A673 (cell line): ENCODE measurements around the gene STOML1. TPM values are rescaled to one million over a fixed set of nuclear protein-coding genes. Genes with fewer than 3 reads are reported as not detected.

Experiments used
- BruUV-seq: library from RNA; stranded (reverse); fragments of 400-500 nt; replicated peaks from 2 replicates; lab custom pipeline; 2021; lab: Mats Ljungman, UMichigan
- CTCF ChIA-PET: fragments of 300-600 bp; sonication (Branson Sonifier 250); formaldehyde crosslinking; loops from one replicate; lab custom pipeline; 2022; ENCODE audit warnings: antibody characterized with exemption; lab: Charles Lee
- POLR2A ChIA-PET: fragments of 300-600 bp; sonication (Branson Sonifier 250); formaldehyde crosslinking; loops from one replicate; lab custom pipeline; 2022; ENCODE audit warnings: antibody characterized with exemption; ENCODE audit not compliant: low non-redundant PET; lab: Charles Lee
- DNase-seq: peaks from one replicate; pipeline ENCODE4 v3.0.0-alpha.2; 2015; ENCODE audit warnings: low spot score
- H3K27ac ChIP-seq: fragments of 200-600 bp; sonication (generic); 2 replicates; pipeline ENCODE4 v1.5.1; 2016; ENCODE audit warnings: mixed run types, low read depth, mild to moderate bottlenecking, mixed read lengths, antibody characterized with exemption, low read length; ENCODE audit not compliant: poor library complexity, severe bottlenecking
- H3K27me3 ChIP-seq: fragments of 200-600 bp; sonication (generic); replicated peaks from 2 replicates; pipeline ENCODE4 v1.6.1; 2017; ENCODE audit warnings: mixed run types, low read depth, mild to moderate bottlenecking, mixed read lengths, antibody characterized with exemption, low read length; ENCODE audit not compliant: insufficient read depth, poor library complexity
- H3K36me3 ChIP-seq: fragments of 200-600 bp; sonication (generic); 2 replicates; pipeline ENCODE4 v1.6.1; 2016; ENCODE audit warnings: mixed run types, mild to moderate bottlenecking, mixed read lengths, antibody characterized with exemption, low read length; ENCODE audit not compliant: insufficient read depth, poor library complexity, severe bottlenecking
- H3K4me1 ChIP-seq: fragments of 200-600 bp; sonication (generic); 2 replicates; pipeline ENCODE4 v1.6.1; 2017; ENCODE audit warnings: mixed run types, mild to moderate bottlenecking, mixed read lengths, antibody characterized with exemption, low read length; ENCODE audit not compliant: insufficient read depth, poor library complexity, severe bottlenecking
- H3K4me3 ChIP-seq: fragments of 200-600 bp; sonication (generic); 2 replicates; pipeline ENCODE4 v1.5.1; 2016; ENCODE audit warnings: low read depth, mixed run types, mild to moderate bottlenecking, mixed read lengths, low read length; ENCODE audit not compliant: poor library complexity, severe bottlenecking
- H3K9me3 ChIP-seq: fragments of 200-600 bp; sonication (generic); 2 replicates; pipeline ENCODE4 v1.6.1; 2016; ENCODE audit warnings: mixed run types, low read depth, mild to moderate bottlenecking, mixed read lengths, antibody characterized with exemption, low read length; ENCODE audit not compliant: poor library complexity, severe bottlenecking
- EZH2 ChIP-seq: fragments of 200-600 bp; sonication (generic); IDR thresholded peaks from 2 replicates; pipeline ENCODE4 v1.6.1; 2017; ENCODE audit warnings: borderline replicate concordance, low read depth, mild to moderate bottlenecking, mixed read lengths, antibody characterized with exemption, low read length; ENCODE audit not compliant: poor library complexity, severe bottlenecking
- intact Hi-C: fragments of 100-400 bp; cut with micrococcal nuclease; formaldehyde crosslinking; loops from one replicate; pipeline ENCODE4 v1.10.0; 2022; ENCODE audit not compliant: unreplicated experiment
- total RNA-seq: library from RNA; stranded (reverse); gene quantifications from 2 replicates; pipeline ENCODE4 v1.2.3, GENCODE V29; 2021
- TF ChIP-seq, protein P1 (sequence below): fragments of 300-800, 200-600 bp; sonication (generic); conservative IDR thresholded peaks from 2 replicates; pipeline ENCODE4 v1.5.1; 2017; ENCODE audit warnings: low read depth, mild to moderate bottlenecking, antibody characterized with exemption, low read length, moderate library complexity, mixed read lengths

STOML1 gene
- total RNA-seq, 1 experiment from 2014 or later: 7.3 TPM

DNA sequence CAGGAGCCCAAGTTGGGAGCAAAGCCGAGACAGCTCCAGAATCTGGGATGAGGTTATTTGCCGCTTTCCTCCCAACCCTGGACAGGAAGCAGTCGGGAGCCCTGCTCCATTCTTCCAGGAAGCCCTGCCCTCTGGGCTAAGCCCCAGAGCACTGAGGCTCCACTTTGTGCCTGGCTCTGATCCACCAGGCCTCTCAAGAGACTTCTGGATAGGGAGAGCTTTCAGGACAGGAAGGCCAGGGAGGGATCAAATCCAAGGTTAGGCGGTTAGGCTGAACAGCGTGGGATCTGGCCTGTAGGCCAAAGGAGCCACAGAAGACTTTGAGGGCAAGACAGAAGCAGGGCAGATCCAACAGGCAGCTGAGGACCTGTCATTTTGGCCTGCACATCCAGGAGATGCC lies 835 bp downstream of the STOML1 start:
- no peaks in the 10 kb centered on the region for H3K27me3 ChIP-seq
- no peak for TF ChIP-seq EZH2
- TF ChIP-seq, protein P1, sequence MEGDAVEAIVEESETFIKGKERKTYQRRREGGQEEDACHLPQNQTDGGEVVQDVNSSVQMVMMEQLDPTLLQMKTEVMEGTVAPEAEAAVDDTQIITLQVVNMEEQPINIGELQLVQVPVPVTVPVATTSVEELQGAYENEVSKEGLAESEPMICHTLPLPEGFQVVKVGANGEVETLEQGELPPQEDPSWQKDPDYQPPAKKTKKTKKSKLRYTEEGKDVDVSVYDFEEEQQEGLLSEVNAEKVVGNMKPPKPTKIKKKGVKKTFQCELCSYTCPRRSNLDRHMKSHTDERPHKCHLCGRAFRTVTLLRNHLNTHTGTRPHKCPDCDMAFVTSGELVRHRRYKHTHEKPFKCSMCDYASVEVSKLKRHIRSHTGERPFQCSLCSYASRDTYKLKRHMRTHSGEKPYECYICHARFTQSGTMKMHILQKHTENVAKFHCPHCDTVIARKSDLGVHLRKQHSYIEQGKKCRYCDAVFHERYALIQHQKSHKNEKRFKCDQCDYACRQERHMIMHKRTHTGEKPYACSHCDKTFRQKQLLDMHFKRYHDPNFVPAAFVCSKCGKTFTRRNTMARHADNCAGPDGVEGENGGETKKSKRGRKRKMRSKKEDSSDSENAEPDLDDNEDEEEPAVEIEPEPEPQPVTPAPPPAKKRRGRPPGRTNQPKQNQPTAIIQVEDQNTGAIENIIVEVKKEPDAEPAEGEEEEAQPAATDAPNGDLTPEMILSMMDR: no peak
- peak overlapping the region; percentile 94 for H3K4me3 ChIP-seq
- intact Hi-C loops: no loop called here
- CTCF ChIA-PET: no interaction called here
- BruUV-seq: no TSS peak
- no peaks in the 10 kb centered on the region for H3K9me3 ChIP-seq
- no peak overlapping the region for H3K27ac ChIP-seq
- no peaks in the 10 kb centered on the region for H3K36me3 ChIP-seq
- H3K4me1 ChIP-seq: peaks cover 20% of the 10 kb centered on the region
- POLR2A ChIA-PET: no interaction called here
- DNase-seq: no peak

DNA sequence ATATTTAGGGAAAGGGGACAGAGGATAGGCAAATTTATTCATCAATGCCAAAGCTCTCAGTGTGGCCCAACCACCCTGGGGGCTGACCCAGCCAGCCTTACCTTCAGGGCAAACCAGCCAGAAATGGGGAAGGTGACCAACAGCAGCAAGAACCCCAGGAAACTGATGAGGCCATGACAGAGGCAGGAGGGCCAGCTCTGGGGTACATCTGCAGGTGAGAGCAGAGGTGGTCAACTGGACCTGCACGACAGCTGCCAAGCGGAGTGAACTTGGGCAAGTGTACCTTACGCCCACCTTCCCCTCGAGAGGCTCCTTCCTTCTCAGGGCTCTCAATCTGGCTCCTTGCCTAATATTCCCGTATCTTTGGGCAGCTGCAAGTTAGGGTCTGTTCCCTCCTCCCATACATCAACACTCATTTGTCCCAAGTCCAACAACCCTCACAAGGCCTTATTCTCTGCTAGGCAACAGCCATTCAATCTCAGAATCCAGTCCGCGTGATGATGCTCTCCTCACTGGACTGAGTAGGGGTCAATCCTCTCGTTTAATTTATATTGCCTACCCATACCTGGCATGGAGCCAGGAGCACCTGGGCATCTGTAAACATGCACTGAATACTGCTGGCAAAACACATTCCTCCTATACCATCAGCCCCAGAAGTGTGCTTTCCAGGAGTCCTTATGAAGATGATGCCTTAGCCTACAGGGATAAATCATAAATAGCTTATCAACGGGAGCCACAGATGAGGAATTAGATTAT lies 1.7 kb downstream of the STOML1 start:
- CTCF ChIA-PET: no interaction called here
- Histone ChIP-seq H3K9me3 (no peaks in the 10 kb centered on the region), H3K4me3 (no peak overlapping the region), H3K36me3 (no peaks in the 10 kb centered on the region), H3K27ac (no peak overlapping the region), H3K4me1 (peaks cover 12% of the 10 kb centered on the region), H3K27me3 (no peaks in the 10 kb centered on the region)
- POLR2A ChIA-PET: no interaction called here
- DNase-seq: no peak
- intact Hi-C loops: no loop called here
- no peak for TF ChIP-seq EZH2
- TF ChIP-seq, protein P1: no peak
- TSS peak; percentile 39 for BruUV-seq

DNA sequence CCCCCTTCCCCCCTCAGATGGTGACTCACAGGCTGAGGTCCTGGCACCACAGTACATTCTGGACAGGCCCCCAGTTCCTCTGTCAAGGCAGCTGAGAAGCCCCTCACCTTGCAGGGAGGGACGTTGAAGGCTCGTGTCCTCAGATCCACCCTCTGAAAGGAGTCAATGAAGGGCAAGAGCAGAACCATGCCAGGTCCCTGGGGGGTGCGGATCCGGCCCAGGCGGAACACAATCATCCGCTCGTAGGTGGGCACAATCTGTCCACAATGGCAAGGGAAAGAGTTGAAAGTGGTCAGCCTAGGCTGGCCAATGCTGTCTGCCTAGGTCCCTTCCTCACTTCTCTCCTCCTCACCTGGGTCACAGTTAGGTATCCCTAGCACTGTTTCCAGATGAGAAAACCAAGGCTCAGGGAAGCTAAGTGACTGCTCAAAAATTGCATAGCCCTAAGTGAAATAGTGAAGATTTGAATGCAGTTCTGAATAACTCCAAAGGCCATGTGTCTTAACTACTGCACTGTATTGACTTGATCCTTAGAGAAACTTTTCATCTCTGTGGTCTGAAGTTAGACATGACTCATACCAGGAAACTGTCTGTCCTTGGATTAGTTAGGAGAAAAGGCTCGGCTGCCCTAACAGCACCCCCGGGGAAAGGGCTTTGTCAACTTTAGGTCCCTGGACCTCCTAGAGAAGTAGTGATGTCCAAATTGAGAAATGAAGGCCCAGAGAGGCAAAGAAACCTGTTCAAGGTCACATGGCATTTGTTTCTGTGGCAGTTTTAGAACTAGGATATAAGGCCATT lies 2.9 kb downstream of the STOML1 start:
- BruUV-seq: no TSS peak
- intact Hi-C loops: no loop called here
- TF ChIP-seq, protein P1: no peak
- no peak for TF ChIP-seq EZH2
- Histone ChIP-seq H3K27me3 (no peaks in the 10 kb centered on the region), H3K36me3 (no peaks in the 10 kb centered on the region), H3K9me3 (no peaks in the 10 kb centered on the region), H3K4me1 (peaks cover 10% of the 10 kb centered on the region), H3K27ac (no peak overlapping the region), H3K4me3 (no peak overlapping the region)
- no peak for DNase-seq
- POLR2A ChIA-PET: no interaction called here
- CTCF ChIA-PET: no interaction called here
